ENCODE data around the gene BLTP1.

Gene BLTP1

DNA sequence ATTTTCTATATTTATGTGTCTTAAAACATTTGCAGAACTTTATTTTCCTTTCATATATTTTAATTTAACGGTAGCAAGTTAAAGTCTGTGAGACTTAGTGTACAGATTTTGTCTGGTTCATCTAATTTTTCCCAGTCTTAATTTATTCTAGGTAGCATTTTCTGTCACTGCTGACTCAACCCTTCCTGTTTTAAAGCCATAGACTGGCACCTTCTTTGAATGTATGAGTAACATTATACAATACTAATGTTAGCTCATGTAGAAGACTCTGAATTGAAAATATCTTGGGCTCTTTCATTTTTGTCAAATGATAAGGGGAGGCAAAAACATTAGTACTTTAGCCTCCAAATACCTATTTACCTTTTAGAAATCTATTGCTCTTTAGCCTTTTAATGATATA, 43.6 kb downstream of the BLTP1 start:
- H3K79me2 ChIP-seq (ENCODE audit: insufficient read depth, low read length) = no peaks in the 10 kb centered on the region
- no peaks in the 10 kb centered on the region for H3F3A ChIP-seq (ENCODE audit: insufficient read depth)
- H3K9me3 ChIP-seq (ENCODE audit: insufficient read depth, low read length) = no peaks in the 10 kb centered on the region
- TF ChIP-seq, protein P1, sequence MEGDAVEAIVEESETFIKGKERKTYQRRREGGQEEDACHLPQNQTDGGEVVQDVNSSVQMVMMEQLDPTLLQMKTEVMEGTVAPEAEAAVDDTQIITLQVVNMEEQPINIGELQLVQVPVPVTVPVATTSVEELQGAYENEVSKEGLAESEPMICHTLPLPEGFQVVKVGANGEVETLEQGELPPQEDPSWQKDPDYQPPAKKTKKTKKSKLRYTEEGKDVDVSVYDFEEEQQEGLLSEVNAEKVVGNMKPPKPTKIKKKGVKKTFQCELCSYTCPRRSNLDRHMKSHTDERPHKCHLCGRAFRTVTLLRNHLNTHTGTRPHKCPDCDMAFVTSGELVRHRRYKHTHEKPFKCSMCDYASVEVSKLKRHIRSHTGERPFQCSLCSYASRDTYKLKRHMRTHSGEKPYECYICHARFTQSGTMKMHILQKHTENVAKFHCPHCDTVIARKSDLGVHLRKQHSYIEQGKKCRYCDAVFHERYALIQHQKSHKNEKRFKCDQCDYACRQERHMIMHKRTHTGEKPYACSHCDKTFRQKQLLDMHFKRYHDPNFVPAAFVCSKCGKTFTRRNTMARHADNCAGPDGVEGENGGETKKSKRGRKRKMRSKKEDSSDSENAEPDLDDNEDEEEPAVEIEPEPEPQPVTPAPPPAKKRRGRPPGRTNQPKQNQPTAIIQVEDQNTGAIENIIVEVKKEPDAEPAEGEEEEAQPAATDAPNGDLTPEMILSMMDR (IDR thresholded peaks at IDR 0.05; ENCODE audit: insufficient read depth, low read length, poor library complexity, severe bottlenecking) = no peak
- TF ChIP-seq EZH2phosphoT487 (conservative IDR thresholded peaks at IDR 0.05; ENCODE audit: low read length) = no peak
- H3K9me2 ChIP-seq (replicated peaks; ENCODE audit: insufficient read depth, low read length) = no peaks in the 10 kb centered on the region
- H2AFZ ChIP-seq (ENCODE audit: low read depth, low read length, severe bottlenecking) = no peak overlapping the region
- H3K27ac ChIP-seq (ENCODE audit: low read depth, low read length) = no peak overlapping the region
- no peaks in the 10 kb centered on the region for H3K27me3 ChIP-seq (ENCODE audit: low read length)
- H3K36me3 ChIP-seq (ENCODE audit: low read length) = no peaks in the 10 kb centered on the region
- H3K9ac ChIP-seq (ENCODE audit: low read length) = no peak overlapping the region
- no peaks in the 10 kb centered on the region for H4K20me1 ChIP-seq (ENCODE audit: low read depth, low read length)
- H3K4me2 ChIP-seq (ENCODE audit: low read depth, low read length, poor library complexity, severe bottlenecking) = no peak overlapping the region
- H3K4me3 ChIP-seq (ENCODE audit: insufficient read depth, low read length, poor library complexity, severe bottlenecking) = no peak overlapping the region

Measured in SU-DHL-6 (cell line).